ENCODE results near the gene JAK2. TPM values are rescaled to one million over a fixed set of nuclear protein-coding genes. Genes with fewer than 3 reads are reported as not detected.
"Not testable (repeated sequence)": the region's sequence is repeated elsewhere in the genome, so short reads cannot be mapped to it uniquely, and the experiment has no call there.

Gene JAK2
- total RNA-seq, 1 donor from 2014 or later, result 84.1 TPM

- intact Hi-C loops (cut with micrococcal nuclease), result no loop called here
These were observed 55.8 kb downstream of the JAK2 start for GRCh38 chr9:5040730-5041389.

- intact Hi-C loops (cut with micrococcal nuclease), result no loop called here
These were observed 56.5 kb downstream of the JAK2 start for GRCh38 chr9:5041390-5042115.

GRCh38 chr9:5042661-5043178 is 57.6 kb downstream of the JAK2 start:
- intact Hi-C loops (cut with micrococcal nuclease), result no loop called here

GRCh38 chr9:5043381-5043780 is 58.3 kb downstream of the JAK2 start:
- intact Hi-C loops (cut with micrococcal nuclease), result no loop called here

- intact Hi-C loops (cut with micrococcal nuclease), result no loop called here
These were observed 59.1 kb downstream of the JAK2 start for GRCh38 chr9:5044160-5044559.

- intact Hi-C loops (cut with micrococcal nuclease), result no loop called here
These were observed 67.8 kb downstream of the JAK2 start for GRCh38 chr9:5052838-5053237.

GRCh38 chr9:5062631-5063030 is 77.6 kb downstream of the JAK2 start:
- intact Hi-C loops (cut with micrococcal nuclease), result no loop called here

- intact Hi-C loops (cut with micrococcal nuclease), result no loop called here
These were observed 87.8 kb downstream of the JAK2 start for GRCh38 chr9:5072871-5073270.

GRCh38 chr9:5073701-5074100 is 88.6 kb downstream of the JAK2 start:
- intact Hi-C loops (cut with micrococcal nuclease), result no loop called here

- intact Hi-C loops (cut with micrococcal nuclease), result no loop called here
These were observed 100.9 kb downstream of the JAK2 start for GRCh38 chr9:5085993-5086392.

- intact Hi-C loops (cut with micrococcal nuclease), result no loop called here
These were observed 104.7 kb downstream of the JAK2 start for GRCh38 chr9:5089737-5090136.

GRCh38 chr9:5095795-5096194 is 110.7 kb downstream of the JAK2 start:
- intact Hi-C loops (cut with micrococcal nuclease), result no loop called here

- intact Hi-C loops (cut with micrococcal nuclease), result no loop called here
These were observed 114.4 kb downstream of the JAK2 start for GRCh38 chr9:5099466-5099865.

GRCh38 chr9:5101127-5101526 is 116.1 kb downstream of the JAK2 start:
- intact Hi-C loops (cut with micrococcal nuclease), result not testable (repeated sequence)

- intact Hi-C loops (cut with micrococcal nuclease), result not testable (repeated sequence)
These were observed 121.4 kb downstream of the JAK2 start for GRCh38 chr9:5106517-5106916.

- intact Hi-C loops (cut with micrococcal nuclease), result no loop called here
These were observed 126.0 kb downstream of the JAK2 start for GRCh38 chr9:5110867-5111681.

- intact Hi-C loops (cut with micrococcal nuclease), result no loop called here
These were observed 126.6 kb downstream of the JAK2 start for GRCh38 chr9:5111696-5112095.

GRCh38 chr9:5112109-5112592 is 127.1 kb downstream of the JAK2 start:
- intact Hi-C loops (cut with micrococcal nuclease), result no loop called here

- intact Hi-C loops (cut with micrococcal nuclease), result no loop called here
These were observed 127.6 kb downstream of the JAK2 start for GRCh38 chr9:5112646-5113045.

GRCh38 chr9:5113523-5113922 is 128.5 kb downstream of the JAK2 start:
- intact Hi-C loops (cut with micrococcal nuclease), result no loop called here

GRCh38 chr9:5113994-5114748 is 129.1 kb downstream of the JAK2 start:
- intact Hi-C loops (cut with micrococcal nuclease), result no loop called here
